Measurements from ENCODE around the gene SIRT5.

SIRT5 gene

DNA sequence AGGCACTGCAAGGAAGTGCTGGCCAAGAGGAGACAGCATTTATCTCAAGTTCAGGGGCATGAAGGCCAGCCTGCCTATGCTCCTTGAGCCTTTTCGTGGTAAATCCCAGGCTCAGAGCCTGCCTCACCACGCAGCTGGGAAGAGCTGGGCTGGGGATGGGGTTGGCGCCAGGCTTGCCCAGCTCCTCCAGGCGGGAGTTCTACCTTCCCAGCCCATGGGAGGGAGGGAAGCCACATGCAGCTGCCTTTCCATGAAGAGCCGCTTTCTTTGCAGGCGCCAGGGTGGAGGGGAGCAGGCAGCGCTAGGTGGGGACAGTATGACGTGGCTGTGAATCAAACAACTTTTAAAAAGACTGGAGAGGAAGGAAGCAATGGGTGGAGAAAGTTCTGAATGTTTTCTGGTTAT lies 19.5 kb upstream of the SIRT5 start:
- no peak for DNase-seq

- no peak for DNase-seq
Measured at GRCh38 chr6:13557841-13558240, 16.6 kb upstream of the SIRT5 start.

DNA sequence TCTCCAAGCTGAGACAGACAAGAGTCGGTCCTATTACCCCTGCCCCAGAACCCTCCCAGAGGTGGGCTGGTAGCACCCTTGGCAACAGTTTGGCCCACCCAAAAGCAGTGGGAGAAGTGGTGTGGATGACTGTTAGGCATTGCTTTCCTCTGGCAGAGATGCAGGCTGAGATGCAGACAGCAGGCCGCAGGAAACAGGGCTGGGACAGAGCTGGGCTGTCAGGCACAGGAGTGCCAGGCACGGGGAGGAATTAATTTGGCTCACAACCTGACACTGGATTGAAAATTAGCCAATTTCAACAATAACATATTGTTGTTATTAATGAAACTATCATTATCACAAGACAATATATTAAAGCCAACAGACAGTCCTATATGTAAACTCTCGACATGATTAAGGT lies 15.7 kb upstream of the SIRT5 start:
- no peak for DNase-seq

DNA sequence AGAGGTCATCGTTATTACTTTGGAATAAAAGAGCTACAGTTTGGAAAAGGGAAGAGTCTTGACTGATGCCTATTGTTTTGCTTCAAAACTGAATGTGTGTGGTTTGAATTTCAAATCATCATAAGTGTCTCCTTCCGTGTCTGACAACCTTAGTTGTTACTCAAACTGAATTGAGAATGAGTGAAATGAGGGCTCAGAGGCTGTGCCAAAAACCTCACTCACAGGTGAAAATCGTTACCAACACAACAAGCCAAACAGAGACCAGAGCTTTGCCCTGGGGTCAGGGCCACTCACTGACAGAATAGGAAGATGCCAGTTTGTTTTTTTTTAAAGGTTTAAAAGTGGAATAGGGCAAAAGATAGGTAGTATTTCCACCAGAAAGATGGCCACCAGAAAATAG lies 15.2 kb upstream of the SIRT5 start:
- no peak for DNase-seq

DNA sequence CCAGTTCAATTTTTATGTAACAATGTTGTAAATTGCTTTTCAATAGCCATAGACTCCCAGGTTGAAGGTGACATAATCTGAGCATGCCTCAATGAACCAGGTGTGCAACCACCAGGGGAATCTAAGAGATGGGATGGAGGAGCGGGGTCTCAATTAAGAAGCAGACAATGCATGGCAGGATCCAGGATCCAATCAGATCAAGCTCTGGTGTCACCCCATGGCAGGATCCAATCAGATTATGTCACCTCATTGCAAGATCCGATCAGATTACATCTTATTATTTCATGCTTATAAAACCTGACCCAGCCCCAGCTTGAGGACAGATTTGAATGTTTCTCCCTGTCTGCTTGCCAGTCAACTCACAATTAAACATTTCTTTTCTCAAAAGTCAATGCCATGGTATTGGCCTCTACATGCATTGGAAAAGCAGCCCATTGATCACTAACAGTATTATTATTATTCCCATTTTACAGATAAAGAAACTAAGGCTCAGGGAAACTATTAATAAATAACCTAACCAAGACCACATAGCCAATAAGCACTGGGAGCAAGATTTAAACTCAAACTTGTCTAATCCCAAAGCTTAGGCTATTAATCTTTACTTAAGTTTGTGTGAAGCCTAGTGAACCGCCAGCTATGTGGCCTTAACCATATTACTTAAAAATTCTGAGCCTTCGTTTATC lies 14.3 kb upstream of the SIRT5 start:
- DNase-seq, result no peak

DNA sequence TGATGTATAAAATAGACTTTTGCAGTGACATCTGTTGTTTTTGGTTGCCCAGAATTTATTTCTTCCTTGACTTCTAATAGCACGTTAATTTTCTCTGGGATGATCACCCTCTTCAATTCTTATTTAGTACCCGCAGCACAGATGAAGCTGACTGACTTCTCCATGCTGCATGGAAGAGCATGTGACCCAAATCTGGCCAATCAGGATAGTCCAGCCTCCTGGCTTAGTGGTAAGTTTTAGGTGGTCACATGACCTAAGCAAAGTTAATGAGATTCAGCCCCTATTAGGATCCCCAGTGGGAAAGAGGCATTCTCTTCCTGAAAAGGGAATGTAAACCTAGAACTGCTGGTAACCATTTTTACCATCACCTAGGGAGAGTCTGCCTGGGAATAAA lies 13.8 kb upstream of the SIRT5 start:
- no peak for DNase-seq

DNA sequence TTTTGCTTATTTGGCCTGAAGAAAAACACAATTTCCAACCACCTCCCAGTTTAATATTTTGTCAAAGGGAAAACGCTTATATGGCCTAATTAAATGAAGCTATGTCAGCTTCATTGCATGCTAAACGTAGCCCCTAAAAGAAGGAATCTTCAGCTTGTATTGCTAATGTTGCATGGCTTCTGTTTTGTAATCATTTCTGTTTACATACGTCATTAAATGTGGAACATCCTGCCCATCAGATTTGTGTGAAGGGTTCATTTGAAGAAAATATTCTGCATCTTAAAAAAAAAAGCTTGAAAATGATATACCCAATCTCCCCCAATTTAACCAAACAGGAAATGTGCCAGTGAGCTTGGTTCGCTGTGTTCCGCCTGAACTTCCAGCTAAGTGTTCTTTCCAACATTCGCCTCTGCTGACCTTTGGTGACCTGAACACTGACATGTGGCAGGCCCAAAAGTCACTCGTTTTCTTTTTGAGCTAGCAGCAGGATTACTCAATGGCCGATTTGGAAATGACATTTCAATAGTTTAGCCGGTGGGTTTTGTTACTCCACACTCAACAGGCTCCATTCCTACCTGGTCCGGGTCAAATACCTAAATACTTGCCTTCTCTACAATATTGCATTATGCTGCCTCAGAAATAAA lies 12.7 kb upstream of the SIRT5 start:
- DNase-seq, result no peak

DNA sequence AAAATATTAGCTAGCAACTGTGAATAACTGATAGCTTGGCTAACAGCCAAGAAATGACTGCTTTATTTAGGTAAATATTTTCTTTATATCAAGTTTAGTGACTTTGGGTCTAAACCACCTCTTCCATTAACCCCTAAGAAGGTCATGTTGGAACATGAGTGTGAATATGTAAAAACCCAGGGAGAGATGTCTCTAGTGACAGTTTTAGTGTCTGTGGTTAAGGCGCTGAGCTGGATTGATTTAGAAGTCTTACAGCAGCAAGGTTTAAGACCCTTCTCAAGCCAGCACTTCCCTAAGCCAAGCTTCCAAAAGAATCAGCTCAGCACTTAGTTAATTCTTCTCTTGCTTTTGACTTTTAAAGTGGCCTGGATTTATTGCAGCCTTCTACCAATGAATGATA lies 11.4 kb upstream of the SIRT5 start:
- DNase-seq, result no peak

DNA sequence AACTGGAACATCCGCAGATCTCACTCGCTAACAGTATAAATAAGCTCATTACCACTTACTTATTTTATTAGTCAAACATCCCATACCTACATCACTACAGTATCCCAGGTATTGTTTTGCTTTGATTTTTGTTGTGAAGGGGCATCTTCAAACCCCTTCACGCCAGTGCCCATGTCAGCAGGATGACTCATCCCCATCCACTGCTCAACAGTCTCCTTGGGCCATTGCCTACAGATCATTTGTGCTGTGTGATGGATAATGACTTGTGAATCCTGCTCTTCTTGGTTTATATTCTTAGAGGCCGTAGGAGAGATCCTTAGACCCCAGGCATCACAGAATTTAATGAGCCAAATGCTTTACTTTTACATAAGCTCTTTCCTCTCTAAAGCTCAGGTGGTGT lies 8.5 kb upstream of the SIRT5 start:
- no peak for DNase-seq

DNA sequence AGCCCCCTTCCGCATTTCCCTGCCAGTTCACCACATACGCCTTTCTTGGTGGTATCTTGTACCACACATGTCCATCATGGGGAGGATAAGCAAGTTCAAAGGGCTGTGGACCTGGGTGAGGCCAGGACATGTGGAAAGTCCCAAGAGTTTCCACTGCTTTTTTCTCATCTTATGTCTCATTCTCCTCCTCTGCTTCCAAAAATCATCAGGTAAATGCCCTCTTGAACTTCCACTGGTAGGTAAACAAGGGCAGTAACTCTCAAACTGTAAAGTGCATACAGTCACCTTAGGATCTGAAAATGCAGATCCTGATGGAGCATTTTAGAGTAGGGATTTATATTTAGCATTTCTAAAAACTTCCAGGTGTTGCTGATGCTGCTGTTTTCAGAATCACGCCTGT lies 7.9 kb upstream of the SIRT5 start:
- DNase-seq, result no peak

DNA sequence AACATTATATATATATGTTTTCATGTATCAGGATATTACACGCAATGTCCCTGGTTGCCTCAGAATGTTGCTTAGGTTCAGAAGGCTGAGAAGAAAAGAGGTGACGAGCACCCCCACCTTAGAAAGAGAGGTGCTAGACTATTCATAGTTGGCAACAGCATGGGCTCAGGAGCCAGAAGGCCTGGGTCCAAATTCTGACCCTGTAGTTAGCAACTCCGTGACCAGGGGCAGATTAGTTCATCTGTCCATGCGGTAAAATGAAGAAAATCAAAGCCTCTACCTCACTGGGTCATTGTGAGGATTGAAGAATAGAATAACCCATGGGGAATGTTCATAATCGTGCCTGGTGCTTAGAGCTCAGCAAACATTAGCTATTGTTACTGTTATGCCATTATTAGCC lies 5.4 kb upstream of the SIRT5 start:
- no peak for DNase-seq

DNA sequence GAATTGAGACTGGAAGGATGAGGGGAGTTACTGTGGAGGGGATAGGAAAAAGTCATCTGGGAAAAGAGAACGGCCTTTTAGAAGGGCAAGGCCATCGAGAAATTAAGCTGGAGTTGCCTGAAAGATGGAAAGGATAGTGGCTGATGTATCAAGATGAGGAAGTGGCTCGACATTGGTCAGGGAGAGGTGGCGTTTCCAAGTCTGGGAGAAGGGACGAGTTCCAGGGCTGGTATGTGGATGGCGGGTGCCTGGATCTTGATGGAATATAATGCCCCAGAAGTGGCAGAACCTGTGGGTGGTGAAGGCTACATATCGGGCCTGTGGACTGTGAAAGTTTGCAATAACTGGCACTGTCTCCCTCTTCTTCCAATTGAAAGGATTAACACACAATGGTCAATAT lies 2.2 kb upstream of the SIRT5 start:
- no peak for DNase-seq

DNA sequence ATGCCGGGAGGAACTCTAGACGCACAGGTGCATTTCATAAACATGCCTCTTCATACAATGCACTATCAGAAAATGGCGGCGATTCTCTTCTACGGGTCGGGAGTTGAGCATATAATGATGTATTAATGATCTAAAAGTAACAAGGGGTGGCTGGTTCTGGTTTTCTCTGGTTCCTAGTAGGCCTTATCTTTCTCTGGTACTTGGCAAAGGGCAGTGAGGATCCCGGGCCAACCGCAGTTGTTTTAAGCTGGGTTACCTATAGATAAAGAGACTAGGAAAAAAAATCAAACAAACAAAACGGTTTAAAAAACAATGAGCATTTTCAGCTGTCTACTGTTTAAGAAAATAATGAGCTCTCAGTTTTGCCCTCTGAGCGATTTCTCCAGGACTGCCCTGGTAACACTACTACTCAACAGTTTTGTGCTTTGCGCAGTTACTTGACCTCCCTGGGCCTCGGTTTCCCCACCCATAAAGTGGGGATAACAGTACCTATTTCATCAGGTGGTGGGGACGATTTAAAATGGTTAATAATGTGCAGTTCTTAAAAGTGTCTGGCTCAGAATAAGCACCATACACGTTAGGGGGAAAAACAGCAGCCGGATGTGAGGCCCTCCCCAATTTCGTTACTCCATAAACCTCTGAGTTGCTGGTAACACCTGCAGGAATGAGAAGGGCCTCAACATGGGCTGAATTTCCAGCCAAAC lies 1.3 kb upstream of the SIRT5 start:
- no peak for DNase-seq

DNA sequence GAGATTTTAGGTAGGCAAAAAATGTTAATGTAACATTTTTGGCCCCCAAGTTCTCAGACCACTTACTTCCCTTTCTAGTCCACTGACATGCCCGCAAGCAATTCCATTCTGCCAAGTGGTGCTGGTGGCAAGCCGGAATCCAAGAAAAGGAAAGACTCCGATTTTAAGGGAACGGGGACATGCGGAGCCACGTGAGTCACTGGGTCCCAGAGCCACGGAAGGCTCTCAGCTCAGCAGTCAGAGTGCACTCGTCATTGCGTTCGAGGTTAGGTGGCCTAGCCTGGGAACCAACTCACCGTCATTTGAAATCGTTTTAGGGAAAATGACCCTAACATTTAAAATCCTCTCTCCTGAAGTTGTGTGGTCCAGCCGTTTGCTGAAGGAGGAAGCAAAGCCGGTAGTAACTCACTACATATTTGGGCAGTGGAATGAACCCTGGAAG lies 711 bp upstream of the SIRT5 start:
- peak; percentile 32 for DNase-seq

GRCh38 chr6:13574149-13574570 lies 241 bp upstream of the SIRT5 start:
- DNase-seq, result peak; percentile 97

- DNase-seq, result no peak
Measured at GRCh38 chr6:13575377-13575775, 975 bp downstream of the SIRT5 start.

DNA sequence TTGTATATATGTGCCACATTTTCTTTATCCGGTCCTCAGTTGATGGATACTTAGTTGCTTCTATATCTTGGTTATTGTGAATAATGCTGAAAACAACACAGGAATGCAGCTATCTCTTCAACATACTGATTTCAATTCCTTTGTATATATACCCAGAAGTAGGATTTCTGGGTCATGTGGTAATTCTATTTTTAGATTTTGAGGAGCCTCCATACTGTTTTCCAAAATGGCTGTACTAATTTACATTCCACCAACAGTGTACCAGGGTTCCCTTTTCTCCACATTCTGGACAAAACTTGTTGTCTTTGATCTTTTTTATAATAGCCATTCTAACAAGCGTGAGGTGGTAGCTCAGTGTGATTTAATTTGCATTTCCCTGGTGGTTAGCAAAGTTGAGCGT lies 1.6 kb downstream of the SIRT5 start:
- no peak for DNase-seq

- DNase-seq, result no peak
Measured at GRCh38 chr6:13577926-13578325, 3.5 kb downstream of the SIRT5 start.

GRCh38 chr6:13579911-13580310 lies 5.5 kb downstream of the SIRT5 start:
- DNase-seq, result no peak

DNA sequence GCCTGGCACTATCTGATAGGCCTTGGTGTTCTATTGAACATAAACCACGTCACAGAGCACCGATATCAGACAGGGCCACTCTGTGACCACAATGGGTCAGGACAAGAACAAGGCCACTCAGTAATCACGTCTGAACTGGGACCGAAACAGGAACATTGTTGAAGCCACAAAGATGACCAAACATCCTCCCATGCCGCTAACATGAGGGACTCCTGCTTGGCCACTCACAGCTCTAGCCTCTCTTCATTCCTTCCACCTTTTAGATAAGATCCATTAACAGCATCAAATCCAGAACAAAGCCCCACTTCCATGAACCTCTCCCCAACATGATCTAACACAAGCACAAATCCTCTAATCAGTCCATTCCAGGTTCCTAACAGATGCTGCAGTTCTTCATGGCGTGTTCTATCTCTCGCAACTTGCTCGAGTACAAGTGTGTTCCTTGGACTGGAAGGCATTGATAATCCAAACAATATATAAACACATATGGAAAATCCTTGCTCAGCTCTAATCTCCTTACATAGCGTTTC lies 7.4 kb downstream of the SIRT5 start:
- DNase-seq, result no peak

DNA sequence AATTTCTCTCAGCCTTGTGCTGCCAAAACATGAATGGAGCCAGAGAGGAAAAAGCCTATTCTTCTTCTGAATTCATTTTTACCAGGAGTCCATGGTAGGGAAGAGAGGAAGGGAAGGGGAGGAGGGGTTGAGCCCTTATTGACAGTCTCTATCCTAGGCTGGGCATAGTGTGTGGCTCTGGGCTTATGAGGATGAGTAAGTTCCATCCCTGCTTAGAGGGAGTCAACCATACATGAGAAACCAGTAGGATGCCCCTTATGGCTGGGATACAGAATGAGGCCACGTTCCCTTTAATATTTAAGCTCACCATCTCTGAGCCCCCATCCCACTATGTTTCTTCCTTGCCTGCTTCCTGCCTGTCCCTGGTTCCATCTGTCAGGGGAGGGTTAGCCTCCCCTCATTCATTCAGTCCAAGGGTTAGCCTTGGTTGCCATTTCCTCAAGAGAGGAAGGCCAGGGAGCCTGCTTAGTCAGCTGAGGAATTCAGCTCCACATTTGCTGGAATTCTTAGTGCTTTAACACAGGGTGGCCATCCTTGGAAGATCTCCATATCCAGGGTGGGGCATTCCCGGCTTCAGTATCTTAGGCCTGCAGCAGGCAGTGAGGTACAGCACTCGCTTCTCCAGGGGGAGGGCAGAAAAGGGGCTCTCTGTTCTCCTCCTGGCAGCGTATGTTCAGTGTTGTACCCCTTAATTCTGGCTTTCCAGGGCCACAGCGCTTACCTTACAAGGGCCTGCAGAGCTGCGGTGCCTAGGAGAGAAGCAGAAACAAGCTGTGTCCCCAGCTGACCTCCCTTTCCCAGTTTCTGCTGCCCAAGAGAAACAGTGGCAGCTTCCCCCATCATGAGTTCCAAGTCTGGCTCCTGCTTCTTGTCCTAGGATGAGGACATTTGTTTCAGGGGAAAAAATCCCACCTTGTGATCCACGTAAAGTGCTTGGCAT lies 12.5 kb downstream of the SIRT5 start:
- no peak for DNase-seq

GRCh38 chr6:13589801-13590200 lies 15.4 kb downstream of the SIRT5 start:
- no peak for DNase-seq

DNA sequence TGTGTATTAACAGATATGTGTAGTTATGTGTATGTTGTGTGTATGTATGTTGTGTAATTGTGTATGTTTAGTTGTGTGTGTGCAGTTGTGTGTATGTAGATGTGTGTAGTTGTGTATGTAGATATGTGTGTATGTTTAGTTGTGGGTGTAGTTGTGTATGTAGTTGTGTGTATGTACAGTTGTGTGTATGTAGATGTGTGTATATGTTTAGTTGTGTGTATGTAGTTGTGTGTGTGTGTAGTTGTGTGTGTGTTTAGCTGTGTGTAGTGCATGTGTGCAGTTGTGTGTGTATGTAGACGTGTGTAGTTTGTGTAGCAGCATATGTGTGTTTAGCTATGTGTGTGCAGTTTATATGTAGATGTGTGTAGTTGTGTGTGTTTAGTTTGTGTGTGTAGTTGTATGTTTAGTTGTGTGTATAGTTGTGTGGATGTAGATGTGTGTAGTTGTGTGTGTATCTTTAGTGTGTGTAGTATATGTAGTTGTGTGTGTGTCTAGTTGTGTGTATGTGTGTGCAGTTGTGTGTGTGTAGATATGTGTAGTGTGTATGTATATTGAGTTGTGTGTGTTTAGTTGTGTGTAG lies 16.3 kb downstream of the SIRT5 start:
- no peak for DNase-seq

Measured in activated CD4-positive, alpha-beta T cell treated with anti-CD3 and anti-CD28 coated beads, Interleukin-2, Interleukin-6, amounts not matched to agents 100 ng/mL and 50 ng/mL, durations not matched to agents 16 hours and 8 hours (primary cell).